WTC11 (cell line): ENCODE data around the gene SLC1A4. TPM values are rescaled to one million over a fixed set of nuclear protein-coding genes. Genes with fewer than 3 reads are reported as not detected.
A peak's percentile ranks its signal among the peaks of the same experiment; 100 is the strongest.

Experiments used
- ATAC-seq: fragments of 200-7000 bp; cut with Tn5 transposase; 2 replicates; pipeline ENCODE4 v1.10.0; 2021; ENCODE audit warnings: mild to moderate bottlenecking, moderate library complexity
- CTCF ChIA-PET: fragments of 300-600 bp; sonication (Branson Sonifier 250); formaldehyde crosslinking; loops from one replicate; lab custom pipeline; 2021; ENCODE audit warnings: antibody characterized with exemption; lab: Charles Lee
- POLR2A ChIA-PET: fragments of 350-600 bp; sonication (Branson Sonifier 250); formaldehyde crosslinking; loops from one replicate; lab custom pipeline; 2021; ENCODE audit warnings: antibody characterized with exemption; lab: Charles Lee
- DNase-seq: peaks from one replicate; pipeline ENCODE4 v3.0.0; 2021; ENCODE audit warnings: low spot score
- H3K27ac Mint-ChIP-seq: 2 replicates; pipeline ENCODE4 v1.8.0; 2021; ENCODE audit warnings: mixed read lengths
- H3K27me3 Mint-ChIP-seq: 2 replicates; pipeline ENCODE4 v1.8.0; 2021; ENCODE audit warnings: low read depth, mild to moderate bottlenecking, moderate library complexity, mixed read lengths
- H3K36me3 Mint-ChIP-seq: 2 replicates; pipeline ENCODE4 v1.8.0; 2021; ENCODE audit warnings: mixed read lengths
- H3K4me1 Mint-ChIP-seq: 2 replicates; pipeline ENCODE4 v1.8.0; 2022; ENCODE audit warnings: mixed read lengths
- H3K4me3 Mint-ChIP-seq: 2 replicates; pipeline ENCODE4 v1.8.0; 2021; ENCODE audit warnings: mild to moderate bottlenecking, moderate library complexity, mixed read lengths
- H3K9me3 Mint-ChIP-seq: 2 replicates; pipeline ENCODE4 v1.8.0; 2021; ENCODE audit warnings: mixed read lengths
- ELF4 ChIP-seq: sonication (generic); formaldehyde crosslinking; IDR thresholded peaks from 2 replicates; pipeline ENCODE4 v1.8.1; 2022; ENCODE audit warnings: low read depth, mild to moderate bottlenecking, moderate library complexity, missing genetic modification reagents
- GABPB1 ChIP-seq: sonication (generic); formaldehyde crosslinking; IDR thresholded peaks from 2 replicates; pipeline ENCODE4 v1.8.1; 2023; ENCODE audit warnings: mild to moderate bottlenecking, missing genetic modification reagents
- GTF2I ChIP-seq: fragments of 250-450 bp; sonication (Bioruptor Pico); conservative IDR thresholded peaks from 2 replicates; pipeline ENCODE4 v1.4.0; 2021; ENCODE audit warnings: mild to moderate bottlenecking
- IRF2 ChIP-seq: sonication (generic); formaldehyde crosslinking; IDR thresholded peaks from 2 replicates; pipeline ENCODE4 v1.8.0; 2022; ENCODE audit warnings: low read depth, missing genetic modification reagents, borderline replicate concordance
- NFATC4 ChIP-seq: fragments of 250-450 bp; sonication (Bioruptor Pico); IDR thresholded peaks from 2 replicates; pipeline ENCODE4 v1.9.0; 2021; ENCODE audit warnings: mild to moderate bottlenecking
- NR1H2 ChIP-seq: sonication (generic); formaldehyde crosslinking; IDR thresholded peaks from 2 replicates; pipeline ENCODE4 v1.9.0; 2021; ENCODE audit warnings: mild to moderate bottlenecking, moderate library complexity, missing genetic modification reagents
- SMAD4 ChIP-seq: sonication (generic); formaldehyde crosslinking; IDR thresholded peaks from 2 replicates; pipeline ENCODE4 v1.8.0; 2022; ENCODE audit warnings: mild to moderate bottlenecking, missing genetic modification reagents
- USF2 ChIP-seq: sonication (generic); formaldehyde crosslinking; IDR thresholded peaks from 2 replicates; pipeline ENCODE4 v1.8.1; 2023; ENCODE audit warnings: mild to moderate bottlenecking, missing genetic modification reagents, moderate library complexity
- ZBTB43 ChIP-seq: sonication (generic); formaldehyde crosslinking; IDR thresholded peaks from 2 replicates; pipeline ENCODE4 v1.8.1; 2023; ENCODE audit warnings: mild to moderate bottlenecking, missing genetic modification reagents
- ZNF416 ChIP-seq: fragments of 250-450 bp; sonication (Bioruptor Pico); IDR thresholded peaks from 2 replicates; pipeline ENCODE4 v1.9.0; 2021; ENCODE audit warnings: mild to moderate bottlenecking, inconsistent platforms
- total RNA-seq: library from RNA; stranded (reverse); gene quantifications from 3 replicates; pipeline ENCODE4 v1.2.3, GENCODE V29; 2021
- TF ChIP-seq, protein P1 (sequence below): fragments of 250-450 bp; sonication (Bioruptor Pico); IDR thresholded peaks from 2 replicates; pipeline ENCODE4 v1.9.0; 2021; ENCODE audit warnings: mild to moderate bottlenecking
- TF ChIP-seq, protein P2 (sequence below): sonication (generic); formaldehyde crosslinking; conservative IDR thresholded peaks from 2 replicates; pipeline ENCODE4 v1.8.1; 2023; ENCODE audit warnings: mild to moderate bottlenecking, low read depth, missing genetic modification reagents, moderate library complexity
- TF ChIP-seq, protein P3 (sequence below): sonication (generic); formaldehyde crosslinking; conservative IDR thresholded peaks from 2 replicates; pipeline ENCODE4 v1.8.1; 2022; ENCODE audit warnings: mild to moderate bottlenecking, missing genetic modification reagents
- TF ChIP-seq, protein P4 (sequence below): fragments of 250-450 bp; sonication (Bioruptor Pico); IDR thresholded peaks from 2 replicates; pipeline ENCODE4 v1.9.0; 2021; ENCODE audit warnings: mild to moderate bottlenecking

SLC1A4 gene
- total RNA-seq, 1 experiment from 2014 or later: 1.6 TPM

GRCh38 chr2:65053199-65053598 lies 64.0 kb downstream of the SLC1A4 start:
- Mint-ChIP-seq H3K4me1 (peaks cover 42% of the 10 kb centered on the region), H3K27me3 (no peaks in the 10 kb centered on the region; the same call in none of the 2 replicates)
- TF ChIP-seq ELF4 (CRISPR knock-in tag): no peak
- TF ChIP-seq GABPB1: no peak
- no peak for TF ChIP-seq ZBTB43 (CRISPR knock-in tag)
- TF ChIP-seq, protein P1, sequence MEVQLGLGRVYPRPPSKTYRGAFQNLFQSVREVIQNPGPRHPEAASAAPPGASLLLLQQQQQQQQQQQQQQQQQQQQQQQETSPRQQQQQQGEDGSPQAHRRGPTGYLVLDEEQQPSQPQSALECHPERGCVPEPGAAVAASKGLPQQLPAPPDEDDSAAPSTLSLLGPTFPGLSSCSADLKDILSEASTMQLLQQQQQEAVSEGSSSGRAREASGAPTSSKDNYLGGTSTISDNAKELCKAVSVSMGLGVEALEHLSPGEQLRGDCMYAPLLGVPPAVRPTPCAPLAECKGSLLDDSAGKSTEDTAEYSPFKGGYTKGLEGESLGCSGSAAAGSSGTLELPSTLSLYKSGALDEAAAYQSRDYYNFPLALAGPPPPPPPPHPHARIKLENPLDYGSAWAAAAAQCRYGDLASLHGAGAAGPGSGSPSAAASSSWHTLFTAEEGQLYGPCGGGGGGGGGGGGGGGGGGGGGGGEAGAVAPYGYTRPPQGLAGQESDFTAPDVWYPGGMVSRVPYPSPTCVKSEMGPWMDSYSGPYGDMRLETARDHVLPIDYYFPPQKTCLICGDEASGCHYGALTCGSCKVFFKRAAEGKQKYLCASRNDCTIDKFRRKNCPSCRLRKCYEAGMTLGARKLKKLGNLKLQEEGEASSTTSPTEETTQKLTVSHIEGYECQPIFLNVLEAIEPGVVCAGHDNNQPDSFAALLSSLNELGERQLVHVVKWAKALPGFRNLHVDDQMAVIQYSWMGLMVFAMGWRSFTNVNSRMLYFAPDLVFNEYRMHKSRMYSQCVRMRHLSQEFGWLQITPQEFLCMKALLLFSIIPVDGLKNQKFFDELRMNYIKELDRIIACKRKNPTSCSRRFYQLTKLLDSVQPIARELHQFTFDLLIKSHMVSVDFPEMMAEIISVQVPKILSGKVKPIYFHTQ (CRISPR knock-in tag): no peak
- TF ChIP-seq IRF2 (CRISPR knock-in tag): no peak
- no peak for TF ChIP-seq NR1H2 (CRISPR knock-in tag)
- no peak for TF ChIP-seq ZNF416
- TF ChIP-seq, protein P2, sequence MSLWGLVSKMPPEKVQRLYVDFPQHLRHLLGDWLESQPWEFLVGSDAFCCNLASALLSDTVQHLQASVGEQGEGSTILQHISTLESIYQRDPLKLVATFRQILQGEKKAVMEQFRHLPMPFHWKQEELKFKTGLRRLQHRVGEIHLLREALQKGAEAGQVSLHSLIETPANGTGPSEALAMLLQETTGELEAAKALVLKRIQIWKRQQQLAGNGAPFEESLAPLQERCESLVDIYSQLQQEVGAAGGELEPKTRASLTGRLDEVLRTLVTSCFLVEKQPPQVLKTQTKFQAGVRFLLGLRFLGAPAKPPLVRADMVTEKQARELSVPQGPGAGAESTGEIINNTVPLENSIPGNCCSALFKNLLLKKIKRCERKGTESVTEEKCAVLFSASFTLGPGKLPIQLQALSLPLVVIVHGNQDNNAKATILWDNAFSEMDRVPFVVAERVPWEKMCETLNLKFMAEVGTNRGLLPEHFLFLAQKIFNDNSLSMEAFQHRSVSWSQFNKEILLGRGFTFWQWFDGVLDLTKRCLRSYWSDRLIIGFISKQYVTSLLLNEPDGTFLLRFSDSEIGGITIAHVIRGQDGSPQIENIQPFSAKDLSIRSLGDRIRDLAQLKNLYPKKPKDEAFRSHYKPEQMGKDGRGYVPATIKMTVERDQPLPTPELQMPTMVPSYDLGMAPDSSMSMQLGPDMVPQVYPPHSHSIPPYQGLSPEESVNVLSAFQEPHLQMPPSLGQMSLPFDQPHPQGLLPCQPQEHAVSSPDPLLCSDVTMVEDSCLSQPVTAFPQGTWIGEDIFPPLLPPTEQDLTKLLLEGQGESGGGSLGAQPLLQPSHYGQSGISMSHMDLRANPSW: no peak
- TF ChIP-seq GTF2I (CRISPR knock-in tag): no peak
- no peak for TF ChIP-seq SMAD4 (CRISPR knock-in tag)
- no peak for TF ChIP-seq USF2 (CRISPR knock-in tag)
- TF ChIP-seq, all 79 proteins: peak for 0
- no peak for ATAC-seq
- H3K4me3 Mint-ChIP-seq: no peak overlapping the region
- DNase-seq: no peak
- POLR2A ChIA-PET: no interaction called here
- H3K9me3 Mint-ChIP-seq: peaks cover 22% of the 10 kb centered on the region
- H3K27ac Mint-ChIP-seq: no peak overlapping the region
- H3K36me3 Mint-ChIP-seq: peaks cover 24% of the 10 kb centered on the region
- CTCF ChIA-PET: no interaction called here

GRCh38 chr2:65054749-65055421 lies 65.7 kb downstream of the SLC1A4 start:
- H3K4me3 Mint-ChIP-seq: peak overlapping the region; percentile 94
- no peak for TF ChIP-seq NFATC4 (CRISPR knock-in tag)
- TF ChIP-seq, protein P3, sequence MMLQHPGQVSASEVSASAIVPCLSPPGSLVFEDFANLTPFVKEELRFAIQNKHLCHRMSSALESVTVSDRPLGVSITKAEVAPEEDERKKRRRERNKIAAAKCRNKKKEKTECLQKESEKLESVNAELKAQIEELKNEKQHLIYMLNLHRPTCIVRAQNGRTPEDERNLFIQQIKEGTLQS (CRISPR knock-in tag): no peak
- TF ChIP-seq GABPB1: 0 out of 2 replicates have a peak, but pooled peaks have one; percentile 40
- TF ChIP-seq, protein P4, sequence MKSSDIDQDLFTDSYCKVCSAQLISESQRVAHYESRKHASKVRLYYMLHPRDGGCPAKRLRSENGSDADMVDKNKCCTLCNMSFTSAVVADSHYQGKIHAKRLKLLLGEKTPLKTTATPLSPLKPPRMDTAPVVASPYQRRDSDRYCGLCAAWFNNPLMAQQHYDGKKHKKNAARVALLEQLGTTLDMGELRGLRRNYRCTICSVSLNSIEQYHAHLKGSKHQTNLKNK: no peak
- no peak overlapping the region for H3K27ac Mint-ChIP-seq
- ATAC-seq (no peak), DNase-seq (no peak)
- H3K9me3 Mint-ChIP-seq: peaks cover 13% of the 10 kb centered on the region
- ChIA-PET CTCF (interaction anchor here (0.8 to 2.7 kb wide), 9 partner anchors 8 to 468 kb away, joined by 3 to 28 read pairs (median 5); no protein-coding TSS in a partner anchor), POLR2A (interaction anchor here (1.1 to 1.7 kb wide), 4 partner anchors 8 to 133 kb away, joined by 3 to 12 read pairs (median 7); partner anchors contain the start of gene RAB1A)
- H3K4me1 Mint-ChIP-seq: peaks cover 37% of the 10 kb centered on the region
- H3K27me3 Mint-ChIP-seq: no peaks in the 10 kb centered on the region; the same call in 1 of the 2 replicates
- H3K36me3 Mint-ChIP-seq: peaks cover 14% of the 10 kb centered on the region
